Measurements from ENCODE around the gene COPE.
A peak's percentile ranks its signal among the peaks of the same experiment; 100 is the strongest.

The COPE gene

DNA sequence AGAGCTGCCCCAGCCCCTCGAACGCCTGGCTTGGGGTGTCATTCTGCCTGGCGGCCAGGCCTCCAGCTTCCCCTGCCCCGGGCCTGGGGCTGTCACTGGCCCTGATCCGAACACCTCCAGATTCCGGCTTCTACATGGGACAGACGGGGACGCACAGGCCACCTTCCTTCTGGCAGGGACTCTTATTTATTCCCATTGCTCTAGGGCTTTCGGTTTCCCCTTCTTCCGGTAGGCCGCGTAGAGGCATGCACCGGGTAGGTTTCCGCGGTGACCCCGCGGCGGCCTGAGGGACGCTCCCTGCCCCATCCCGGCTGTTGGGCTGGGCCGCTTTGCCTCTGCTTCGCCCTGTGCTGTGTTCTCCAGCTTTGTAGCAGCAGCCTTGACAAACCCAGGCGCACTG lies 51.4 kb downstream of the COPE start:
- no peak for DNase-seq (ENCODE audit: low read depth in 2 of 2)

- no peak for DNase-seq (ENCODE audit: low read depth in 2 of 2)
Measured at GRCh38 chr19:18867199-18867598, 52.0 kb downstream of the COPE start.

GRCh38 chr19:18866800-18867123 lies 52.4 kb downstream of the COPE start:
- DNase-seq (ENCODE audit: low read depth in 2 of 2) = no peak

DNA sequence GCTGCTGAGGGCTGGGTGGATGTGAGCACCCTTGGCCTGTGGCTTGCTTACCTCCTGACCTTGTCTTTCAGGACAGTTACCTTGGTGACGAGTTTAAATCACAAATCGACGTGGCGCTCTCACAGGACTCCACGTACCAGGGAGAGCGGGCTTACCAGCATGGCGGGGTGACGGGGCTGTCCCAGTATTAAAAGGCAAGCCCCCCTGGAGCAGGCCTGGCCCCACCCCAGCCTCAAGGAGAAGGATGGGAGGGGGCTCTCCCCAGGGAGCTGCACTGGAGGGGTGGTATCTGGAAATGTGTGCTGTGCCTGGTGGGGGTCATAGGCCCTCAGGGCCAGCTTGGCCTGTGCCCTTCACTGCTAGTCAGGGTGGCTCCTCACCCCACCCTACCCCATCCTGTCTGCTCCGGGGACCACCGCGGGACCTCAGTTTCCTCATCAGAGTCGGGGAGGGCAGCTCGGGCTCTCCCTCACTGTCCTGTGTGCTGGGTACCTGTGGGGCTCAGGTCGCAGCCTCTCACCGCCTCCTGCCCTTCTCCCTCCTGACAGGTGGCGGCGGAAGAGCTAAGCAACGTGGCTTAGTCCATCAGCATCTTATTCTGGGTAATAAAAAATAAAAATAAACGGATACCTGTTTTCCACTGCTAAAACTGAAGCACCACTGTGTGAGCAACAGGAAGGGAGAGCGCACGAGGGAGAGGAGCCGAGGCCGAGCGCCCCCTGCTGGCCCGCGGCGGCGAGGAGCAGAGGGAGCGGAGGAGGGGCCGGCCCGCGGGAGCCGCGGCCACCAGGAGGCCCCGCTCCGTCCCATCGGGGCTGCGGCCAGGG lies 53.0 kb downstream of the COPE start:
- peak; percentile 11 to 32 for DNase-seq (ENCODE audit: low read depth in 2 of 2)

GRCh38 chr19:18865106-18865972 lies 53.8 kb downstream of the COPE start:
- DNase-seq (ENCODE audit: low read depth in 2 of 2) = no peak

- DNase-seq (ENCODE audit: low read depth in 2 of 2) = no peak
Measured at GRCh38 chr19:18863843-18864362, 55.3 kb downstream of the COPE start.

DNA sequence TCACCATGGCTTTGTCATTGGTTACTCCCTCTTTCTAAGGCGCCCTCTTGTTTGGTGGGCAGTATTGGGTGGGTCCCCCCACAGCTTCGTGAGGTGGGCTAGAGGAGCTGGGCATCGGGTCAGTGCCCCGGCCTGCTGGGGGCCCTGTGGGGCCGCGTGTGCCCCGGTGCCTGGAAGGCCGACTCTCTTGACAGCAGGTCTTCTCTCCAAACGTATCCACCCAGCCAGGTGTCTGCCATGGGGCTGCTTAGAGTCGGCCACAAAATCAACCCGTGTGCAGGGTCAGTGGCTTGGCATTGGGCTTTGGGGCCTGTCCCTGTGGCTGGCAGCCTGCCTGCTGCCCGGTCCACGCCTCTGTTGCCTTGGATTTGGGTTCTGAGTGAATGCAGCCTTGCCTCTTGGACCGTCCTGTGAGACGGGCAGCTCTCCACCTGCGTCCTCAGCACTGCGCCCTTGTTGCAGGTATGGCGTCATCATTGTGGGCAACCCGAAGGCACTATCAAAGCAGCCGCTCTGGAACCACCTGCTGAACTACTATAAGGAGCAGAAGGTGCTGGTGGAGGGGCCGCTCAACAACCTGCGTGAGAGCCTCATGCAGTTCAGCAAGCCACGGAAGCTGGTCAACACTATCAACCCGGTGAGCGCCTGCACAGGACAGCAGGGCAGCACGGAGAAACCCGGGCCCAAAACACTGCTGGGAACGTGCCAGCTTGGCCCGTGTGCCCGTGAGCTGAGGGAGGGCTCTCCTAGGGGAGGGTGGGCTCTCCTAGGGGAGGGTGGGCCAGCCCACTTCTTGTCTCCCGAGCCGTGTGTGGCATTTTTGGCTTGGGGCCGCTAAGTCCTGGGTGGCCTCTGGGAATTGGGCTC lies 56.0 kb downstream of the COPE start:
- no peak for DNase-seq (ENCODE audit: low read depth in 2 of 2)

DNA sequence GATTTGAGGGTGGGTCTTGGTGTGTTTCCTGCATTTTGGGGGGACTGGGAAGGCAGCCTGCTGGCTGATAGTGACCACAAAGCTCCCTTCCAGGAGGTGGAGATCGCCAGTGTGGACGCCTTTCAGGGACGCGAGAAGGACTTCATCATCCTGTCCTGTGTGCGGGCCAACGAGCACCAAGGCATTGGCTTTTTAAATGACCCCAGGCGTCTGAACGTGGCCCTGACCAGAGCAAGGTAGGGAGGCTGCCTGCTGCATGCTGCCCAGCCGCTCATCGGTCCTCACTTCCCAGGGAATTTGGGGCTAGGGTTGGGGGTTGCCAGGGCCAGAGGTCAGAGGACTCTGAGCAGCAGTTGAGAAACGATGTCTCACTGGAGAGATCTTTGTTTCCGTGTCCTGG lies 57.3 kb downstream of the COPE start:
- DNase-seq (ENCODE audit: low read depth in 2 of 2) = no peak

- DNase-seq (ENCODE audit: low read depth in 2 of 2) = no peak
Measured at GRCh38 chr19:18861235-18861634, 58.0 kb downstream of the COPE start.

DNA sequence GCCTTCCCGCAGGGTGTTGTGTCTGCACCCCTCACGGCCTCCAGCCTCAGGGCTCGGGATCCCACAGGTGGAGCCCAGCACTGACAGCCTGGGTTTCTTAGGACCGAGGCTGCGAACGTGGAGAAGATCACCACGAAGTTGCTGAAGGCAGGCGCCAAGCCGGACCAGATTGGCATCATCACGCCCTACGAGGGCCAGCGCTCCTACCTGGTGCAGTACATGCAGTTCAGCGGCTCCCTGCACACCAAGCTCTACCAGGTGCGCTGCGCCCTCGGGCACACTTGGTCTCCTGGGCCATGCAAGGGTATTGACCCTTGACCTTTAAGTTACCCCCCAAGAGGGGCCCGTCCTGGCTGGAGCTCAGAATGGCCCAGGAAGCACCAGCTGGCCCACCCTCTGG lies 58.5 kb downstream of the COPE start:
- no peak for DNase-seq (ENCODE audit: low read depth in 2 of 2)

DNA sequence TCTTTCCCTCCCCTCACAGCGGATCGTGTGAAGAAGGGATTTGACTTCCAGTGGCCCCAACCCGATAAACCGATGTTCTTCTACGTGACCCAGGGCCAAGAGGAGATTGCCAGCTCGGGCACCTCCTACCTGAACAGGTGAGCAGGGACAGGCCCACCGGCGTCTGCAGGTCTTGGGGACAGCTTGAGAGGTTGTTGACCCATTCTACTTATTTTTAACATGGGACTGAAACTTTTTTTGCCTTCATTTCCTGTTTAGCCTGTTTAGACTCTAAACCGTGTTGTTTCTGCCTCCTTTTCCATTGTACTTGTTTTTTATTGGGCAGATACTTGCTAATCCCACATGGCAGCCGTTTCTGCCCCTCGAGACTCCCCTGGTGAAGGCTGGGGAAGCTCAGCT lies 58.9 kb downstream of the COPE start:
- DNase-seq (ENCODE audit: low read depth in 2 of 2) = no peak

DNA sequence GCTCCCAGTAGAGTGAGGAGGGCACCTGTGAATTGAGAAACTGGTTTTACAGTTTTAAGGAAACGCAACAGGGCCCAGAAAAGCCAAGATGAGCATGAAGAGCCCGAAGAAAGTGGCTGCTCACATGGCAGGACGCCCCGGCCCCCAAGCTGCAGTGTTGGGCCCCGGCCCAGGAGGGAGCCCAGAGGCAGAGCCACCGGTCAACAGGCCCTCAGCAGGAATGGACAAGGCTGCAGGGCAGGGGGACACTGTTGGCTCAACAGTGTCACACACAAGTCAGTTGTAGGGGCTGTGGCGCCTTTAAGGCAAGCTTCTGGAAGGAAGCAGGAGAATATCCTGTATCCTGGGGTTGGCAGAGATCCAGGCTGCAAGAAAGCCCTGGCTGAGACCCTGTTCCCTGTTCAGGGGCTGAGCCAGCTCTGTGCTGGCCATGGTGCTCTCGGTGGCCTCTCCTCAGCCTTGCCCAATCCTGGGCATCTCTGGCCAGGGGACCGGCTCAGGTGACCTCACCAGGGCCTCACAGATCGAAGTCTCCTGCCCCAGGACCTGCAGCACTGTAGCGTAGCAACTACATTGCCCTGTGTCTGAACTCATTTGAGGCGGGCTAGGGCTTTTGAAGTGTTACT lies 59.4 kb downstream of the COPE start:
- no peak for DNase-seq (ENCODE audit: low read depth in 2 of 2)

GRCh38 chr19:18858906-18859646 lies 60.1 kb downstream of the COPE start:
- DNase-seq (ENCODE audit: low read depth in 2 of 2) = no peak

GRCh38 chr19:18857223-18857622 lies 62.0 kb downstream of the COPE start:
- DNase-seq (ENCODE audit: low read depth in 2 of 2) = no peak

- no peak for DNase-seq (ENCODE audit: low read depth in 2 of 2)
Measured at GRCh38 chr19:18856385-18857126, 62.6 kb downstream of the COPE start.

GRCh38 chr19:18855647-18856384 lies 63.4 kb downstream of the COPE start:
- no peak for DNase-seq (ENCODE audit: low read depth in 2 of 2)

GRCh38 chr19:18854982-18855381 lies 64.2 kb downstream of the COPE start:
- no peak for DNase-seq (ENCODE audit: low read depth in 2 of 2)

DNA sequence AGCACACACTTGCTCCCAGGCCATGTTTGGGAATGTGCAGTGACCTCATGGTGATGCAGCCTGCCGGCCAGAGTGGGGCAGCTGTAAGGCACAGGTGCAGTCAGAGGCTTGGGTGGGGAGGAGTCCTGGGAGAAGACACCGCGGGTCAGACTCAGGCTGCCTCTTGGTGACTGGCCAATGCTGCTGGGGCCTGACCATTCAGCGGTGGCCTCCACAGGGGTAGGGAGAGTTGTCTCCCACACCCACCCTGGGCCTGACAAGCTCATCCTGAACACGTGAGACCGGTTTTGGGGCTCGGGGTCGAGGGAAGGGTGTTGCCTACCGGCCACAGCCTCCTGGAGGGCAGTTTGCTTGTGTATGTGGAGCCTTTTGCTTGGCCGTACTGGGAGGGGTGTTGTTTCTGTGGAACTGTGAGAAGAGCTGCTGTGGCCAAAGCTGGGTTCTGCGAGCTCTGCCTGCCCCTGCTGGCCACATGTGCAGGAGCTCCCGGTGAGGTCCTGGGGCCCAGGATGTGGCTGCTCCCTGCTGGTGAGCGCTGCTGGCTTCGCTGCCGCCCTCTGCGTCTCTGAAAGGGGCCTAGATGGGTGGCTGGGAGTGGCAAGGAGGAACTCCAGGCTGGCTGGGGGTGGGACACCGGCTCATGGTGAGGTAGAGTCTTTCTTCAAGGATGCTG lies 65.3 kb downstream of the COPE start:
- no peak for DNase-seq (ENCODE audit: low read depth in 2 of 2)

- no peak for DNase-seq (ENCODE audit: low read depth in 2 of 2)
Measured at GRCh38 chr19:18852648-18853047, 66.5 kb downstream of the COPE start.

All from stimulated activated CD4-positive, alpha-beta T cell treated with anti-CD3 and anti-CD28 coated beads, Interleukin-1b, Interleukin-23, amount 100 ng/mL, for 1 hour (primary cell).